Cardiac muscle cell (in vitro differentiated cells and primary cell): ENCODE measurements around the gene ACADM. TPM values are rescaled to one million over a fixed set of nuclear protein-coding genes. Genes with fewer than 3 reads are reported as not detected.

Experiments used
- DNase-seq, 2 donors: peaks; one replicate each; pipeline versions ENCODE4 v3.0.0 to v3.0.0-alpha.2; 2010 to 2017; ENCODE audit warnings: low read depth in 1 of 2, low spot score in 1 of 2
- H3K27ac ChIP-seq: fragments of 200-600 bp; sonication (generic); 2 replicates; pipeline ENCODE4 v1.5.1; 2016
- H3K27me3 ChIP-seq: fragments of 200-600 bp; sonication (generic); 2 replicates; pipeline ENCODE4 v1.6.0; 2016; ENCODE audit warnings: control low read depth
- H3K36me3 ChIP-seq: fragments of 200-600 bp; sonication (generic); 2 replicates; pipeline ENCODE4 v1.5.1; 2016; ENCODE audit warnings: control low read depth
- H3K4me1 ChIP-seq: fragments of 200-600 bp; sonication (generic); 2 replicates; pipeline ENCODE4 v1.8.1; 2017; ENCODE audit warnings: low read depth, mild to moderate bottlenecking, mixed run types
- H3K4me3 ChIP-seq: fragments of 200-600 bp; sonication (generic); 2 replicates; pipeline ENCODE4 v1.5.1; 2016; ENCODE audit warnings: mild to moderate bottlenecking
- H3K9me3 ChIP-seq: fragments of 200-600 bp; sonication (generic); 2 replicates; pipeline ENCODE4 v1.5.1; 2017; ENCODE audit warnings: low read depth, mild to moderate bottlenecking, control low read depth
- CTCF ChIP-seq: IDR thresholded peaks from 2 replicates; pipeline ENCODE4 v1.5.1; 2012; ENCODE audit warnings: low read depth, mild to moderate bottlenecking, low read length
- polyA plus RNA-seq: library from polyadenylated mRNA; unstranded; fragments of >200 nt; fragmentation: Nextera tagmentation; extraction: Ambion mirVana; gene quantifications from 2 replicates; pipeline ENCODE4 v1.2.1, GENCODE V29; 2016
- total RNA-seq: library from RNA; depleted of rRNA; stranded (reverse); fragments of >200 nt; gene quantifications from 2 replicates; pipeline ENCODE4 v1.2.3, GENCODE V29; 2016

The ACADM gene
- total and polyA plus RNA-seq, 2 experiments from 2014 or later: 63.3 to 96.9 TPM

- no peaks in the 10 kb centered on the region for H3K4me1 ChIP-seq
- H3K4me3 ChIP-seq: no peak overlapping the region
- H3K36me3 ChIP-seq: no peaks in the 10 kb centered on the region
- no peak overlapping the region for H3K27ac ChIP-seq
- no peak for TF ChIP-seq CTCF
- H3K9me3 ChIP-seq: no peaks in the 10 kb centered on the region
- no peaks in the 10 kb centered on the region for H3K27me3 ChIP-seq
- DNase-seq: no peak
Observed at GRCh38 chr1:75812065-75812464, 87.6 kb downstream of the ACADM start.

Other genes with a start within 250 kb of the ACADM start
- gene SLC44A5, start 113.6 kb upstream of the ACADM start, total RNA-seq: 5.6 and 11.1 TPM in 2 replicates
- 6.9 and 7.9 TPM in 2 replicates for gene SLC44A5, start 113.6 kb upstream of the ACADM start, polyA plus RNA-seq
- gene RABGGTB, start 61.5 kb downstream of the ACADM start, total RNA-seq: 63.9 and 74.2 TPM in 2 replicates
- 27.7 and 37.4 TPM in 2 replicates for gene RABGGTB, start 61.5 kb downstream of the ACADM start, polyA plus RNA-seq
- gene MSH4, start 72.2 kb downstream of the ACADM start, total RNA-seq: 0.06 and 0.11 TPM in 2 replicates
- 0.10 TPM in 1 of 2 replicates, not detected in the other for gene MSH4, start 72.2 kb downstream of the ACADM start, polyA plus RNA-seq
- not detected in 2 replicates for gene ASB17, start 207.7 kb downstream of the ACADM start, total RNA-seq
- not detected in 2 replicates for gene ASB17, start 207.7 kb downstream of the ACADM start, polyA plus RNA-seq